Right renal cortex interstitium (tissue), 3 donors: ENCODE results near the gene SF1. TPM values are rescaled to one million over a fixed set of nuclear protein-coding genes. Genes with fewer than 3 reads are reported as not detected.

Experiments
- DNase-seq, 3 donors: peaks; one replicate each; pipeline ENCODE4 v3.0.0-alpha.2; 2013; ENCODE audit warnings: low read depth in 3 of 3, low spot score in 2 of 3
- polyA plus RNA-seq, 3 donors: library from polyadenylated mRNA; unstranded; fragments of 120-200 nt; gene quantifications; one replicate each; pipeline ENCODE4 v1.2.1, GENCODE V29; 2013; ENCODE audit not compliant: insufficient read length in 3 of 3

The SF1 gene
- polyA plus RNA-seq, 3 donors, result 308 to 338 (median 314) TPM

GRCh38 chr11:64764040-64764611, 14.2 kb downstream of the SF1 start:
- no peak for DNase-seq

GRCh38 chr11:64763526-64764039, 14.8 kb downstream of the SF1 start:
- no peak for DNase-seq

DNA sequence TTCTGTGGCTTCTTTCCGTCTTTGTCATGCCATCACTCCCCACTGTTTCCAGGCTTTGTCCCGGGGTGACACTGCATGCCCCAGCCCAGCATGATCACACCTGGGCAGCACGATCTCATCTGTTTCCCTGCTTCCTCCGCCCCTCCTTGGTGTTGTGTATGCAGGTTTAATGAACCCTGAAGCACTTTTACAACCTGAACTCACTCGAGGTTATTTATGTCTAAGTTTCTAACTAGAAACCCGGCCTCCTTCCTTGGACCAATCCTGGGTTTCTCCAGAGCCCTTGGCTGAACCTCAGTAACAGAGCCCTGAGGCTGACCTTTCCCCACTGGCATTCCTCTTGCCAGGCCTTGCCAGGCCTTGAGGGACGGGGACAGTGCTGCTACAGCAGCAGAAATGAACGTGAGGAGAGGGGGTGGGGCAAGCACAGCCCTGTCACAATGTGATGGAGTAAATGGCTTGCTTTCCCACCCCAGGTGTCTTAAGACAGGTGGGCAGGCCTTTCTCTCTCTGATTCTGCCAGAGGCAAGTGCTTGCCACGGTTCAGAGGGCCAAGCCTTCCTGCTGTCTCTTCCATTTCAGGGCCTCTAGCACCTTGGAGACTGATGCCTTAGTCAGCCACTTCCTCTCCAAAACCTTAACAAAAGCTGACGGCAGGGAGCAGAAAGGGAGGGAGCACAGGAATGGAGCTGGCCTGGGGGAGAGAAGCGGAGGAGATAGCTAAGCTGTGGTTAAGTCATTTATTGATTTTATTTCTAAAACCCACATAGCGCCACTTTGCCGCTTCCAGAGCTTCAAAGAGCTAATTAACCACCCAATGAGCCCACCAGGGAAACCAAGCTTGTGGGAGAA, 15.4 kb downstream of the SF1 start:
- peak in 2 of 3 donors; percentile 76 to 87 for DNase-seq

DNA sequence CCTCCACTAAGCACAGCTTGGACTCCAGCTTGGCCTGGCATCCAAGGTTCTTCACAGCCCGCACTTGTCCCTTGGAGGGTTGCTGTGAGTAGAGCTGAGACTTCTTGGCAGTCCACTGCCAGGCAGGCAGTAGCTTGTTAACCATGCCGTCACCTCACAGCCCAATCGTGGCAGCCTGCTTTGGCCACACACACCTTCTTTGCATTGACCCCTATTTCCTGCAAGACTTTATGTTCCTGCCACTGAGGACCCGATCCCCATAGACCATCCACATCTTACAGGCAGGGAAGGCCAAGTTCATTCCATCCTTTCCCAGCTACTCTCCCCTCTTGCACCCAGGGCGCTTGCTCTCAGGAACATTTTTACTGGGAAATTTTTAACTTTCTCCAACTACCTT, 16.1 kb downstream of the SF1 start:
- DNase-seq, result no peak

DNA sequence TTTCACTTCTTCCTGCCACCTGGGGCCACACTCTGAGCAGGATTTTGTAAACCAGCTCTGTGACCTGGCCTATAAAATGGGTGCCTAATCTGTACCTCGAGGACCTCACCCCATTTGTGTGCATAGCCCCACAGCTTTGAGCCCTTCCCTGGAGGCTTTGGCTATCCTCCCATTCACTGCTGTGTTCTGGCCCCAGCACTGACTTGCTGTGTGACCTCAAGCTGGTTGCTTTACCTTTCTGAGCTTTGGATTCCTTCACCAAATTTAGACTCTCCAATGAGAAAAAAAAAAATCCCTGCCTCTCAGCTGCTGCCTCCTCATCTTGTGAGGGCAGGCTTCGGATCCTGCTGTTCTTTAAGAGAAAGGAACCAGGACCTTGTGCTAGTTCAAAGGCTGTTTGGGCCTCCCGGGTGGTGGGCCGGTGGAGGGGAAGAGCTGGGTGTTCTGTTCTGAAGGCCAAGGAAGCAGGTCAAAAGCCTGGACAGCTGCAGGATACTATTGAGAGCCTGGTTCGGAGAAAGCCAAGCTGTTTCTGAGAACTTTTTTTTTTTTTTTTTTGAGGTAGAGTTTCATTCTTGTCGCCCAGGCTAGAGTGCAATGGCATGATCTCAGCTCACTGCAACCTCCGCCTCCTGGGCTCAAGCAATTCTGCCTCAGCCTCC, 17.5 kb downstream of the SF1 start:
- DNase-seq, result no peak

DNA sequence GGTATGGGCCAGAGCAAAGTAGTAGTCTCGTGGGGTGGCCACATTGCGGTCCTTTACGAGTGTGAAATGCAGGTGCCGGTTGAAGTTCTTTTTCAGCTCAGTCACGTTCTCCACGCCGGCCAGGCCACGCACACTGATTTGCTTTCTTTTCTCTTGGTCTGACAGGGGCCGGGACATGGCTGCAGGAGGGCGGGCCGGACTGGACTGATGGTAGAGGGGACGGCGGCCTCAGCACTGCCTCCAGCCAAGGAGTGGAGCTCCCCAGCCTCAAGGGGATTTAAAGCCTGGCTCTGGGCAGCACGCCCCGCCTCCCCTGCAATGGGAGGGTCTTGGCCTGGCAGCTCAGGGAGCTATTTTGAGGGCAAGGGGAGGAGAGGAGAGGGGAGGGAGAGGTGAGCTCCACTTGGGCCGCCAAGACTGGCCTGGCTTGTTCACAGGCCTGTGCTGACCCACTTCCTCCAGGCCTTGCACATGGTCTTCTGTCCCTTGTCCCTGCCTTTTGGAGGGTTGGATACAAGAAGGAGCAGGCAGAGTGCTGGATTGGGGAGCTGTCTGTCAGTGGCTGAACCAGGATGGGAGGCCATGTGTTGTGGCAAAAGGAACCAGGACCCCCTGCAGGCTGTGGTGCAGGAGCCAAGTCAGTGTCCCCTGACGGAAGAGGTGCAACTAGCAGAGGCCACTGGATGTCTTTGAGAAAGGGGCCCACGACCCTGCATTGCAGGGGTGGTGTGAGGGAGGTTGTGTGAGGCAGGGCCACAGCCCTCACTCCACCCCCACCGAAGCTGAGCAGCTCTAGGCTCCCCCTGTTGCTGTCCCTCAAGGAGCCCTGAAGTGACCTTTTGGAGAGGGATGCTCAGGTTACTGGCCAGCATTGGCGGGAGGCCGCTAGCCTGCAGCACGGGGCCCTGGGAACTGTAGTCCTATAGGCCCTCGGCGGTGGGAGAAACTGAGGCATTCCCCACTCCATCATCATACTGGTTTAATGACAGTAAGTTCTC, 18.3 kb downstream of the SF1 start, which contains the start of gene PYGM:
Gene PYGM (minus strand): TSS at position 253 of the 998 bp plus-strand sequence. CDS start 76 bp downstream, at position 177.
- no peak for DNase-seq

GRCh38 chr11:64759131-64759721, 19.1 kb downstream of the SF1 start:
- DNase-seq, result no peak

DNA sequence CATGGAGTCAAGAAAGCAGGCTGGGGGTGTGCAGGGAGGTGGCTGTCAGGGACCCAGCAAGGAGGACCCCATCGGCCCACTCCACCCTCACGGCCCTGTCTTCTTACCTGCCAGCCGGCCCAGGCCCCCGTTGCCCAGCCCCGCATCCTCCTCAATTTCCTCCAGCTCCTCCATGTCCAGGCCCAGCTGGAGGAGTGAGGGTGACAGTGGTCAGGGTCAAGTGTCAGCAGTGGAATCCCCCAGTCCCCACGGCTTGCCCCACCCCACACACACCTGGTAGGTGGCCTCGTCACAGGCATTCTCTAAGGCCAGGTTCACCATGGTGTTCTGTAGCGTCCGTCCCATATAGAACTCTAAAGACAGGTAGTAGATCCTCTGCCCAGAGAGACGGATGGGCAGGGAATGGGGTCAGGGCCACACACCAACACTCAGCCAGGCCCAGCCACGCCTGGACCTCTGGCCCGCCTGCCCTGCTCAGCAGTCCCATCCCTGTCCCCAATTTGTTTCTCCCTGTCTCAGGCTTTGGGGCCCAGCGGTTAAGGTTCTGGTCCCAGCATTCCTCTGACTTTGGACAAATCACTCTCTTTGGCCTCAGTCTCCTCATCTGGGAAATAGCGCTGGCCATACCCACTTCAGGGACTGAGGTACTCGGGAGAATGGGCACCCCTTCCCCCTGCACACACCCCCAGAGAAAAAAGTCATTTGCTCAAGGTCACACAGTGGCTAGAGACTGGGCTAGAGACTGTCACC, 19.8 kb downstream of the SF1 start:
- no peak for DNase-seq

GRCh38 chr11:64757549-64758329, 20.6 kb downstream of the SF1 start:
- no peak for DNase-seq

GRCh38 chr11:64755681-64756361, 22.5 kb downstream of the SF1 start:
- no peak for DNase-seq

- DNase-seq, result no peak
These were observed 23.3 kb downstream of the SF1 start for GRCh38 chr11:64754919-64755662.

GRCh38 chr11:64754124-64754918, 24.0 kb downstream of the SF1 start:
- DNase-seq, result no peak

GRCh38 chr11:64753380-64754123, 24.8 kb downstream of the SF1 start:
- no peak for DNase-seq

DNA sequence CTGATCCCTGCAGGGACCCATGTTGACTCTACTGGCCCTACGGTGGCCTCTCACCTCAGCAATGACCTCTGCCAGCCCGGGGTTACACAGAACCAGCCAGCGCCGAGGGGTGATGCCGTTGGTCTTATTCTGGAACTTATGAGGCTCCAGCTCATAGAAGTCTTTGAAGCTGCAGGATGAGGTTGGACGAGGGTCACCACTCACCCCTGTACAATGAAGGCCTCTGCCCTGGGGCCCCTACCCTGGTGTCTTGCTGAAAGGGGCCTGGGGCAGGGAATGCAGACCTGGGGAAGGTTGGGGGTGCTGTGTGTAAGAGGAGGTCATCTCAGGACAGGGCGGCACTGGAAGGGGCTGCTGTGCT, 25.3 kb downstream of the SF1 start:
- no peak for DNase-seq

GRCh38 chr11:64752175-64752970, 26.0 kb downstream of the SF1 start:
- no peak for DNase-seq
